HCT116 (cell line): ENCODE measurements around the gene MICAL3. TPM values are rescaled to one million over a fixed set of nuclear protein-coding genes. Genes with fewer than 3 reads are reported as not detected.

Experiments used
- ATAC-seq: fragments of 200-7000 bp; cut with Tn5 transposase; 2 replicates; pipeline ENCODE4 v1.9.1; 2020; ENCODE audit warnings: mild to moderate bottlenecking, moderate library complexity
- BruUV-seq: library from RNA; stranded (reverse); fragments of 400-500 nt; replicated peaks from 2 replicates; lab custom pipeline; 2021; lab: Mats Ljungman, UMichigan
- CTCF ChIA-PET: fragments of 300-600 bp; sonication (Branson Sonifier 250); formaldehyde crosslinking; loops from one replicate; lab custom pipeline; 2021; ENCODE audit warnings: antibody characterized with exemption; lab: Charles Lee
- POLR2A ChIA-PET: fragments of 300-600, 350-600 bp; sonication (Branson Sonifier 250); formaldehyde crosslinking; loops from one replicate; lab custom pipeline; 2021; ENCODE audit warnings: antibody characterized with exemption; lab: Charles Lee
- RAD21 ChIA-PET, 2 experiments: fragments of 300-600 bp; sonication (Branson Sonifier 250); formaldehyde crosslinking; loops; one replicate each; lab custom pipeline; 2023; ENCODE audit warnings: low total read pairs in 2 of 2; ENCODE audit not compliant: uncharacterized antibody in 2 of 2, unreplicated experiment in 2 of 2, low non-redundant PET in 1 of 2; lab: Charles Lee
- DNase-seq: peaks from one replicate; pipeline ENCODE4 v3.0.0-alpha.2; 2010; ENCODE audit warnings: low read depth, low spot score
- H2AFZ ChIP-seq: fragments of 200-600 bp; shearing (Covaris generic), sonication (generic); 2 replicates; pipeline ENCODE4 v1.6.1; 2017; ENCODE audit warnings: low read depth, mixed run types, mixed read lengths, antibody characterized with exemption, low read length; ENCODE audit not compliant: poor library complexity, severe bottlenecking
- H3K27ac ChIP-seq: 2 replicates; pipeline ENCODE4 v1.5.1; 2012; ENCODE audit warnings: low read depth, low read length
- H3K27me3 ChIP-seq: fragments of 200-600 bp; sonication (generic); 2 replicates; pipeline ENCODE4 v1.6.1; 2016; ENCODE audit warnings: mixed run types, low read length, mixed read lengths; ENCODE audit not compliant: insufficient read depth
- H3K36me3 ChIP-seq, 2 experiments: fragments of 200-500 bp in 1 of 2; fragments of 200-600 bp in 1 of 2; sonication (Bioruptor generic) in 1 of 2; sonication (generic) in 1 of 2; 2 replicates each; pipeline versions ENCODE4 v1.5.1 to v1.6.1; 2014 to 2016; ENCODE audit warnings: low read length in 2 of 2, inconsistent platforms in 1 of 2, mixed read lengths in 1 of 2, mixed run types in 1 of 2; ENCODE audit not compliant: insufficient read depth in 2 of 2, control insufficient read depth in 1 of 2
- H3K4me1 ChIP-seq, 2 experiments: fragments of 200-600 bp in 1 of 2; sonication (generic) in 1 of 2; 2 replicates each; pipeline versions ENCODE4 v1.5.1 to v1.6.1; 2012 to 2017; ENCODE audit warnings: low read length in 2 of 2, inconsistent platforms in 1 of 2, mild to moderate bottlenecking in 1 of 2, mixed read lengths in 1 of 2, mixed run types in 1 of 2, moderate library complexity in 1 of 2; ENCODE audit not compliant: insufficient read depth in 2 of 2, control insufficient read depth in 1 of 2
- H3K4me2 ChIP-seq: fragments of 200-600 bp; sonication (generic); 2 replicates; pipeline ENCODE4 v1.6.1; 2017; ENCODE audit warnings: mixed run types, low read length, mixed read lengths
- H3K4me3 ChIP-seq, 2 experiments: fragments of 200-600 bp in 1 of 2; sonication (generic) in 1 of 2; replicated peaks in 1 of 2; 2 replicates each; pipeline ENCODE4 v1.5.1; 2011 to 2016; ENCODE audit warnings: low read length in 2 of 2, control low read depth in 1 of 2, low read depth in 1 of 2, mild to moderate bottlenecking in 1 of 2, mixed read lengths in 1 of 2, mixed run types in 1 of 2
- H3K79me2 ChIP-seq: fragments of 200-600 bp; sonication (generic); 2 replicates; pipeline ENCODE4 v1.6.1; 2017; ENCODE audit warnings: mild to moderate bottlenecking, mixed run types, low read length, moderate library complexity, mixed read lengths; ENCODE audit not compliant: insufficient read depth
- H3K9ac ChIP-seq: fragments of 200-600 bp; sonication (generic); 2 replicates; pipeline ENCODE4 v1.6.1; 2016; ENCODE audit warnings: low read length, mixed read lengths
- H3K9me2 ChIP-seq: fragments of 200-600 bp; sonication (generic), shearing (Covaris generic); 2 replicates; pipeline ENCODE4 v1.6.1; 2017; ENCODE audit warnings: mixed run types, mild to moderate bottlenecking, moderate library complexity; ENCODE audit not compliant: insufficient read depth
- H3K9me3 ChIP-seq, 2 experiments: fragments of 200-500 bp in 1 of 2; fragments of 200-600 bp in 1 of 2; sonication (Bioruptor generic) in 1 of 2; sonication (generic) in 1 of 2; 2 replicates each; pipeline ENCODE4 v1.6.1; 2014 to 2017; ENCODE audit warnings: low read length in 2 of 2, mixed read lengths in 2 of 2, inconsistent platforms in 1 of 2, low read depth in 1 of 2, mild to moderate bottlenecking in 1 of 2, mixed run types in 1 of 2, moderate library complexity in 1 of 2; ENCODE audit not compliant: control insufficient read depth in 1 of 2, insufficient read depth in 1 of 2
- H4K20me1 ChIP-seq: fragments of 200-600 bp; sonication (generic), shearing (Covaris generic); 2 replicates; pipeline ENCODE4 v1.6.1; 2017; ENCODE audit warnings: mixed run types, mild to moderate bottlenecking, moderate library complexity; ENCODE audit not compliant: insufficient read depth
- CEBPB ChIP-seq: IDR thresholded peaks from 2 replicates; pipeline ENCODE4 v1.6.1; 2012; ENCODE audit warnings: low read depth
- EGR1 ChIP-seq: IDR thresholded peaks from 2 replicates; pipeline ENCODE4 v1.6.1; 2012; ENCODE audit warnings: low read depth
- POLR2AphosphoS5 ChIP-seq: IDR thresholded peaks from 2 replicates; pipeline ENCODE4 v1.6.1; 2011; ENCODE audit warnings: mild to moderate bottlenecking, low read depth, low read length, moderate library complexity
- RAD21 ChIP-seq: IDR thresholded peaks from 2 replicates; pipeline ENCODE4 v1.6.1; 2012; ENCODE audit warnings: low read depth, mild to moderate bottlenecking
- SRF ChIP-seq: IDR thresholded peaks from 2 replicates; pipeline ENCODE4 v1.6.1; 2012; ENCODE audit warnings: low read depth
- TCF7L2 ChIP-seq: IDR thresholded peaks from 2 replicates; pipeline ENCODE4 v1.7.0; 2011; ENCODE audit warnings: borderline replicate concordance, inconsistent platforms; ENCODE audit not compliant: insufficient read depth, insufficient read length; ENCODE audit errors: extremely low read depth
- intact Hi-C: fragments of 100-400 bp; cut with micrococcal nuclease; formaldehyde crosslinking; loops from 2 replicates; pipeline ENCODE4 v1.10.0; 2022
- total RNA-seq: library from RNA; stranded (reverse); gene quantifications from one replicate; pipeline ENCODE4 v1.2.1, GENCODE V29; 2021; ENCODE audit not compliant: unreplicated experiment
- TF ChIP-seq, protein P1 (sequence below): IDR thresholded peaks from 2 replicates; pipeline ENCODE4 v1.6.1; 2011; ENCODE audit warnings: mild to moderate bottlenecking, low read length, moderate library complexity; ENCODE audit not compliant: insufficient replicate concordance; ENCODE audit errors: extremely low read depth
- TF ChIP-seq, protein P2 (sequence below): IDR thresholded peaks from 2 replicates; pipeline ENCODE4 v1.6.1; 2012

MICAL3 gene
- total RNA-seq, 1 experiment from 2014 or later: 30.8 TPM

DNA sequence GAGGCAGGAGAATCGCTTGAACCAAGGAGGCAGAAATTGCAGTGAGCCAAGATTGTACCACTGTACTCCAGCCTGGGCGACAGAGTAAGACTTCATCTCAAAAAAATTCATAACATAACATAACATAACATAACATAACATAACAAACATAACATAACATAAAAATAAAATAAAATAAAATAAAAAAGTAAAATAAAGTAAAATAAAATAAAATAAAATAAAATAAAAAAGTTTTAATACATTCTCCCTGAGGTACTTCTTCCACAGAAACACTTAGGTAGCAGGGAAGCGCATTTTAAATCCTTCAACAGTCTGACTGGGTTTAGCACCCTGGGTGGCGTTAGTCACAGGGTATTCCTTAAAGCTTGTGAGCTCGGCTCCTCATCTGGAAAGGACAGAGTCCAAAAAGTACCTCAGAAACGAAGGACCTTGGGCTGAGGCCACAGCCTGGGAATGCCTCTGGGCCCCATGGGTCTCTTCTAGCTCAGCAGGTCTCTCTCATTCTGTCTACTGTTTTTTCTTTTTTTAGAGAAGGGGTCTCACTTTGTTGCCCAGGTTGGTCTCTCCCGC, 41.7 kb downstream of the MICAL3 start:
- DNase-seq: no peak
- H3K27me3 ChIP-seq: no peaks in the 10 kb centered on the region
- no peak overlapping the region for H3K4me2 ChIP-seq
- H3K79me2 ChIP-seq: peaks cover 92% of the 10 kb centered on the region
- no peaks in the 10 kb centered on the region for H3K9me3 ChIP-seq
- H3K4me3 ChIP-seq: no peak overlapping the region
- peaks cover 0 to 5% of the 10 kb centered on the region in 2 experiments; a peak in 2 of 4 replicates for H3K4me1 ChIP-seq
- H3K36me3 ChIP-seq: no peaks in the 10 kb centered on the region
- no TSS peak for BruUV-seq
- intact Hi-C loops: no loop called here
- ChIA-PET CTCF (no interaction called here), RAD21 (no interaction called here), POLR2A (no interaction called here)
- no peaks in the 10 kb centered on the region for H3K9me2 ChIP-seq
- ATAC-seq: no peak
- no peak overlapping the region for H3K27ac ChIP-seq
- no peak for TF ChIP-seq RAD21
- TF ChIP-seq, protein P1, sequence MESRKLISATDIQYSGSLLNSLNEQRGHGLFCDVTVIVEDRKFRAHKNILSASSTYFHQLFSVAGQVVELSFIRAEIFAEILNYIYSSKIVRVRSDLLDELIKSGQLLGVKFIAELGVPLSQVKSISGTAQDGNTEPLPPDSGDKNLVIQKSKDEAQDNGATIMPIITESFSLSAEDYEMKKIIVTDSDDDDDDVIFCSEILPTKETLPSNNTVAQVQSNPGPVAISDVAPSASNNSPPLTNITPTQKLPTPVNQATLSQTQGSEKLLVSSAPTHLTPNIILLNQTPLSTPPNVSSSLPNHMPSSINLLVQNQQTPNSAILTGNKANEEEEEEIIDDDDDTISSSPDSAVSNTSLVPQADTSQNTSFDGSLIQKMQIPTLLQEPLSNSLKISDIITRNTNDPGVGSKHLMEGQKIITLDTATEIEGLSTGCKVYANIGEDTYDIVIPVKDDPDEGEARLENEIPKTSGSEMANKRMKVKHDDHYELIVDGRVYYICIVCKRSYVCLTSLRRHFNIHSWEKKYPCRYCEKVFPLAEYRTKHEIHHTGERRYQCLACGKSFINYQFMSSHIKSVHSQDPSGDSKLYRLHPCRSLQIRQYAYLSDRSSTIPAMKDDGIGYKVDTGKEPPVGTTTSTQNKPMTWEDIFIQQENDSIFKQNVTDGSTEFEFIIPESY: no peak
- no peak for TF ChIP-seq EGR1
- TF ChIP-seq CEBPB: no peak
- TF ChIP-seq TCF7L2: no peak
- no peak for TF ChIP-seq SRF
- no peak for TF ChIP-seq POLR2AphosphoS5
- TF ChIP-seq, protein P2, sequence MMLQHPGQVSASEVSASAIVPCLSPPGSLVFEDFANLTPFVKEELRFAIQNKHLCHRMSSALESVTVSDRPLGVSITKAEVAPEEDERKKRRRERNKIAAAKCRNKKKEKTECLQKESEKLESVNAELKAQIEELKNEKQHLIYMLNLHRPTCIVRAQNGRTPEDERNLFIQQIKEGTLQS: no peak
- H4K20me1 ChIP-seq: no peaks in the 10 kb centered on the region
- no peak overlapping the region for H3K9ac ChIP-seq
- no peak overlapping the region for H2AFZ ChIP-seq
